GM23338 (cell line): ENCODE measurements around the gene MYO16. TPM values are rescaled to one million over a fixed set of nuclear protein-coding genes. Genes with fewer than 3 reads are reported as not detected.

Experiments used
- ATAC-seq: fragments of 200-7000 bp; cut with Tn5 transposase; 3 replicates; pipeline ENCODE4 v1.9.1; 2020
- DNase-seq: peaks from one replicate; pipeline ENCODE4 v3.0.0-alpha.2; 2015; ENCODE audit warnings: low spot score
- H2AFZ ChIP-seq: fragments of 200-600 bp; sonication (generic); 2 replicates; pipeline ENCODE4 v1.8.0; 2016; ENCODE audit warnings: antibody characterized with exemption, mild to moderate bottlenecking, moderate library complexity
- H3F3A ChIP-seq: fragments of 200-600 bp; sonication (generic); replicated peaks from 2 replicates; pipeline ENCODE4 v1.8.0; 2017; ENCODE audit warnings: antibody characterized with exemption, mixed run types, low read depth
- H3K27ac ChIP-seq: fragments of 200-600 bp; sonication (generic); 2 replicates; pipeline ENCODE4 v1.6.1; 2016; ENCODE audit warnings: low read depth
- H3K27me3 ChIP-seq: fragments of 200-600 bp; sonication (generic); 2 replicates; pipeline ENCODE4 v1.8.0; 2016; ENCODE audit warnings: mild to moderate bottlenecking, mixed run types, moderate library complexity; ENCODE audit not compliant: insufficient read depth
- H3K36me3 ChIP-seq: fragments of 200-600 bp; sonication (generic); 2 replicates; pipeline ENCODE4 v1.8.0; 2016; ENCODE audit warnings: mild to moderate bottlenecking; ENCODE audit not compliant: insufficient read depth
- H3K4me1 ChIP-seq: fragments of 200-600 bp; sonication (generic); 2 replicates; pipeline ENCODE4 v1.8.0; 2016; ENCODE audit warnings: mild to moderate bottlenecking, moderate library complexity; ENCODE audit not compliant: insufficient read depth
- H3K4me2 ChIP-seq: fragments of 200-600 bp; sonication (generic); 2 replicates; pipeline ENCODE4 v1.7.1; 2017; ENCODE audit warnings: mixed run types
- H3K4me3 ChIP-seq: fragments of 200-600 bp; sonication (generic); 2 replicates; pipeline ENCODE4 v1.6.1; 2016; ENCODE audit warnings: mixed run types
- H3K79me2 ChIP-seq: fragments of 200-600 bp; sonication (generic); replicated peaks from 2 replicates; pipeline ENCODE4 v1.8.0; 2017; ENCODE audit warnings: mild to moderate bottlenecking; ENCODE audit not compliant: insufficient read depth
- H3K9me2 ChIP-seq: fragments of 200-600 bp; sonication (generic); 2 replicates; pipeline ENCODE4 v1.8.0; 2017; ENCODE audit not compliant: insufficient read depth
- H4K20me1 ChIP-seq: fragments of 200-600 bp; sonication (generic); replicated peaks from 2 replicates; pipeline ENCODE4 v1.8.0; 2017; ENCODE audit warnings: mild to moderate bottlenecking; ENCODE audit not compliant: insufficient read depth
- H3K27ac Mint-ChIP-seq: 2 replicates; pipeline ENCODE4 v1.8.0; 2020; ENCODE audit warnings: inconsistent platforms, mild to moderate bottlenecking, moderate library complexity, mixed read lengths
- H3K27me3 Mint-ChIP-seq: 3 replicates; pipeline ENCODE4 v1.8.0; 2022; ENCODE audit warnings: low read depth, mild to moderate bottlenecking, moderate library complexity, mixed read lengths, inconsistent platforms; ENCODE audit not compliant: insufficient read depth, poor library complexity
- H3K36me3 Mint-ChIP-seq: 3 replicates; pipeline ENCODE4 v1.8.0; 2021; ENCODE audit warnings: low read depth, mild to moderate bottlenecking, inconsistent platforms, moderate library complexity, mixed read lengths
- H3K4me1 Mint-ChIP-seq: 3 replicates; pipeline ENCODE4 v1.8.0; 2020; ENCODE audit warnings: mild to moderate bottlenecking, inconsistent platforms, mixed read lengths
- H3K4me3 Mint-ChIP-seq: 3 replicates; pipeline ENCODE4 v1.8.0; 2021; ENCODE audit warnings: moderate library complexity, mild to moderate bottlenecking, inconsistent platforms, mixed read lengths
- H3K9me3 Mint-ChIP-seq: 3 replicates; pipeline ENCODE4 v1.8.0; 2020; ENCODE audit warnings: moderate library complexity, mild to moderate bottlenecking, inconsistent platforms, mixed read lengths
- EZH2 ChIP-seq: fragments of 200-600 bp; sonication (generic); IDR thresholded peaks from one replicate; pipeline ENCODE4 v1.8.0; 2017; ENCODE audit warnings: antibody characterized with exemption, mild to moderate bottlenecking, low read depth; ENCODE audit not compliant: unreplicated experiment
- JUNB ChIP-seq: IDR thresholded peaks from one replicate; pipeline ENCODE4 v1.6.1; 2016; ENCODE audit warnings: antibody characterized with exemption; ENCODE audit not compliant: unreplicated experiment
- NANOG ChIP-seq: IDR thresholded peaks from 2 replicates; pipeline ENCODE4 v1.6.1; 2016; ENCODE audit warnings: antibody characterized with exemption, borderline replicate concordance
- POLR2AphosphoS5 ChIP-seq: IDR thresholded peaks from 2 replicates; pipeline ENCODE4 v1.6.1; 2016; ENCODE audit warnings: antibody characterized with exemption, low read depth
- STAT1 ChIP-seq: IDR thresholded peaks from one replicate; pipeline ENCODE4 v1.6.1; 2016; ENCODE audit warnings: antibody characterized with exemption; ENCODE audit not compliant: unreplicated experiment
- ZNF114 ChIP-seq: fragments of 250-450 bp; sonication (Bioruptor Pico); IDR thresholded peaks from 2 replicates; pipeline ENCODE4 v1.5.0; 2020; ENCODE audit warnings: mild to moderate bottlenecking, moderate library complexity
- ZNF331 ChIP-seq: fragments of 250-450 bp; sonication (Bioruptor Pico); IDR thresholded peaks from 2 replicates; pipeline ENCODE4 v1.5.0; 2020; ENCODE audit warnings: low read depth, mild to moderate bottlenecking, moderate library complexity
- polyA plus RNA-seq: library from polyadenylated mRNA; unstranded; fragments of >200 nt; fragmentation: Nextera tagmentation; extraction: Ambion mirVana; gene quantifications from 2 replicates; pipeline ENCODE4 v1.2.1, GENCODE V29; 2016
- total RNA-seq: library from RNA; depleted of rRNA; stranded (reverse); fragments of >200 nt; shearing (Covaris generic); gene quantifications from 2 replicates; pipeline ENCODE4 v1.2.3, GENCODE V29; 2014
- TF ChIP-seq, protein P1 (sequence below), 2 experiments: fragments of 200-600 bp in 1 of 2; sonication (generic) in 1 of 2; conservative IDR thresholded peaks; 2 replicates each; pipeline versions ENCODE4 v1.5.1 to v1.6.1; 2016 to 2017; ENCODE audit warnings: antibody characterized with exemption in 2 of 2, low read depth in 2 of 2, mild to moderate bottlenecking in 2 of 2, moderate library complexity in 1 of 2
- TF ChIP-seq, protein P2 (sequence below): IDR thresholded peaks from 2 replicates; pipeline ENCODE4 v1.6.1; 2016; ENCODE audit warnings: antibody characterized with exemption
- TF ChIP-seq, protein P3 (sequence below): IDR thresholded peaks from one replicate; pipeline ENCODE4 v1.6.1; 2018; ENCODE audit warnings: antibody characterized with exemption; ENCODE audit not compliant: unreplicated experiment

The MYO16 gene
- total and polyA plus RNA-seq, 2 experiments from 2014 or later, result 0.10 to 0.13 TPM

DNA sequence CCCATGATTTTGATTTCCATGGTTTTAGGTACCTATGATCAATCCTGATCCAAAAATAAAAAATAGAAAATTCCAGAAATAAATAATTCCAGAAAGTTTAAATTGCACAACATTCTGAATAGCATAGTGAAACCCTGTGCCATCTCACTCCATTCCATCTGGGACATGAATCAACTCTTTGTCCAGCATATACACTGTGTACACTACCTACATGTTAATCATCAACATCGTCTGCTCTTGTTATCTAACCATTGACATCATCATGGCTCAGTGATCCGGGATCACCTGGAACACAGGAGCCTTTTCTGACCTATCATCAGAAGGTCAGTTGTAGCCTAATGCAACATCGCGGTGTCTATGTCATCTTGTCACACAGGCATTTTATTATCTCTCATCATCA, 75.6 kb downstream of the MYO16 start:
- no peak overlapping the region for H3K27ac ChIP-seq
- H3K4me3 ChIP-seq, result no peak overlapping the region
- no peak overlapping the region for H2AFZ ChIP-seq
- TF ChIP-seq ZNF114 (CRISPR knock-in tag), result no peak
- TF ChIP-seq, protein P1, sequence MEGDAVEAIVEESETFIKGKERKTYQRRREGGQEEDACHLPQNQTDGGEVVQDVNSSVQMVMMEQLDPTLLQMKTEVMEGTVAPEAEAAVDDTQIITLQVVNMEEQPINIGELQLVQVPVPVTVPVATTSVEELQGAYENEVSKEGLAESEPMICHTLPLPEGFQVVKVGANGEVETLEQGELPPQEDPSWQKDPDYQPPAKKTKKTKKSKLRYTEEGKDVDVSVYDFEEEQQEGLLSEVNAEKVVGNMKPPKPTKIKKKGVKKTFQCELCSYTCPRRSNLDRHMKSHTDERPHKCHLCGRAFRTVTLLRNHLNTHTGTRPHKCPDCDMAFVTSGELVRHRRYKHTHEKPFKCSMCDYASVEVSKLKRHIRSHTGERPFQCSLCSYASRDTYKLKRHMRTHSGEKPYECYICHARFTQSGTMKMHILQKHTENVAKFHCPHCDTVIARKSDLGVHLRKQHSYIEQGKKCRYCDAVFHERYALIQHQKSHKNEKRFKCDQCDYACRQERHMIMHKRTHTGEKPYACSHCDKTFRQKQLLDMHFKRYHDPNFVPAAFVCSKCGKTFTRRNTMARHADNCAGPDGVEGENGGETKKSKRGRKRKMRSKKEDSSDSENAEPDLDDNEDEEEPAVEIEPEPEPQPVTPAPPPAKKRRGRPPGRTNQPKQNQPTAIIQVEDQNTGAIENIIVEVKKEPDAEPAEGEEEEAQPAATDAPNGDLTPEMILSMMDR (conservative IDR thresholded peaks at IDR 0.05; ENCODE audit: low read depth in 2 of 2), result no peak
- TF ChIP-seq, protein P2, sequence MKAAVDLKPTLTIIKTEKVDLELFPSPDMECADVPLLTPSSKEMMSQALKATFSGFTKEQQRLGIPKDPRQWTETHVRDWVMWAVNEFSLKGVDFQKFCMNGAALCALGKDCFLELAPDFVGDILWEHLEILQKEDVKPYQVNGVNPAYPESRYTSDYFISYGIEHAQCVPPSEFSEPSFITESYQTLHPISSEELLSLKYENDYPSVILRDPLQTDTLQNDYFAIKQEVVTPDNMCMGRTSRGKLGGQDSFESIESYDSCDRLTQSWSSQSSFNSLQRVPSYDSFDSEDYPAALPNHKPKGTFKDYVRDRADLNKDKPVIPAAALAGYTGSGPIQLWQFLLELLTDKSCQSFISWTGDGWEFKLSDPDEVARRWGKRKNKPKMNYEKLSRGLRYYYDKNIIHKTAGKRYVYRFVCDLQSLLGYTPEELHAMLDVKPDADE, result no peak
- TF ChIP-seq POLR2AphosphoS5, result no peak
- no peak for TF ChIP-seq EZH2
- TF ChIP-seq STAT1, result no peak
- no peak for TF ChIP-seq ZNF331 (CRISPR knock-in tag)
- TF ChIP-seq, protein P3, sequence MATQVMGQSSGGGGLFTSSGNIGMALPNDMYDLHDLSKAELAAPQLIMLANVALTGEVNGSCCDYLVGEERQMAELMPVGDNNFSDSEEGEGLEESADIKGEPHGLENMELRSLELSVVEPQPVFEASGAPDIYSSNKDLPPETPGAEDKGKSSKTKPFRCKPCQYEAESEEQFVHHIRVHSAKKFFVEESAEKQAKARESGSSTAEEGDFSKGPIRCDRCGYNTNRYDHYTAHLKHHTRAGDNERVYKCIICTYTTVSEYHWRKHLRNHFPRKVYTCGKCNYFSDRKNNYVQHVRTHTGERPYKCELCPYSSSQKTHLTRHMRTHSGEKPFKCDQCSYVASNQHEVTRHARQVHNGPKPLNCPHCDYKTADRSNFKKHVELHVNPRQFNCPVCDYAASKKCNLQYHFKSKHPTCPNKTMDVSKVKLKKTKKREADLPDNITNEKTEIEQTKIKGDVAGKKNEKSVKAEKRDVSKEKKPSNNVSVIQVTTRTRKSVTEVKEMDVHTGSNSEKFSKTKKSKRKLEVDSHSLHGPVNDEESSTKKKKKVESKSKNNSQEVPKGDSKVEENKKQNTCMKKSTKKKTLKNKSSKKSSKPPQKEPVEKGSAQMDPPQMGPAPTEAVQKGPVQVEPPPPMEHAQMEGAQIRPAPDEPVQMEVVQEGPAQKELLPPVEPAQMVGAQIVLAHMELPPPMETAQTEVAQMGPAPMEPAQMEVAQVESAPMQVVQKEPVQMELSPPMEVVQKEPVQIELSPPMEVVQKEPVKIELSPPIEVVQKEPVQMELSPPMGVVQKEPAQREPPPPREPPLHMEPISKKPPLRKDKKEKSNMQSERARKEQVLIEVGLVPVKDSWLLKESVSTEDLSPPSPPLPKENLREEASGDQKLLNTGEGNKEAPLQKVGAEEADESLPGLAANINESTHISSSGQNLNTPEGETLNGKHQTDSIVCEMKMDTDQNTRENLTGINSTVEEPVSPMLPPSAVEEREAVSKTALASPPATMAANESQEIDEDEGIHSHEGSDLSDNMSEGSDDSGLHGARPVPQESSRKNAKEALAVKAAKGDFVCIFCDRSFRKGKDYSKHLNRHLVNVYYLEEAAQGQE, result no peak
- TF ChIP-seq JUNB, result no peak
- H3K27ac Mint-ChIP-seq, result no peak overlapping the region
- no peaks in the 10 kb centered on the region for H3K79me2 ChIP-seq
- no peaks in the 10 kb centered on the region for H3K4me1 Mint-ChIP-seq
- no peaks in the 10 kb centered on the region for H3K27me3 ChIP-seq
- no peaks in the 10 kb centered on the region for H3K9me2 ChIP-seq
- H3K4me3 Mint-ChIP-seq, result no peak overlapping the region
- no peaks in the 10 kb centered on the region for H3K4me1 ChIP-seq
- peaks cover 4% of the 10 kb centered on the region; the same call in 2 of the 3 replicates for H3K36me3 Mint-ChIP-seq
- no peaks in the 10 kb centered on the region for H3K27me3 Mint-ChIP-seq
- no peaks in the 10 kb centered on the region for H3K36me3 ChIP-seq
- DNase-seq (no peak), ATAC-seq (no peak)
- H3K9me3 Mint-ChIP-seq, result peaks cover 9% of the 10 kb centered on the region; the same call in 2 of the 3 replicates
- H3F3A ChIP-seq, result no peaks in the 10 kb centered on the region
- no peak overlapping the region for H3K4me2 ChIP-seq
- no peaks in the 10 kb centered on the region for H4K20me1 ChIP-seq

DNA sequence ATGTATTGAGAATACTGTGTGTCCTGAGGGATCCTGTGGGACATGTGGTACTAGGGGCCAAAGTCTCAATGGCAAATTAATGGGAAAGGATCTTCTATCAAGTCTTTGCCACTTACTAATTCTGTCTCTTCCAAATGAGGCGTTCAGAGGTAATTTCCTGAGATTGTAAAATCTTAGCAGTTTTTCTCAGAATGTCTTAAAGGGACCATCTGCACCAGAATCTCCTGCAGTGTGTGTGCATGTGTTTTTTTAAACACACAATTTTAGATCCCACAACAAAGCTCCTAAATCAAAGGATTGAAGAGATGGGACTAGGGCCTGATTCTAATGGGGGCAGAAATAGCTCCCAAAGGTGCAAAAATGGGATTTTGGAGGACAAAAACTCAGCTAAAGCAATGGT, 78.2 kb downstream of the MYO16 start:
- no peaks in the 10 kb centered on the region for H3K79me2 ChIP-seq
- H3F3A ChIP-seq, result no peaks in the 10 kb centered on the region
- no peak overlapping the region for H3K4me3 ChIP-seq
- Mint-ChIP-seq H3K27ac (no peak overlapping the region), H3K4me3 (no peak overlapping the region), H3K4me1 (no peaks in the 10 kb centered on the region), H3K36me3 (no peaks in the 10 kb centered on the region), H3K27me3 (no peaks in the 10 kb centered on the region), H3K9me3 (no peaks in the 10 kb centered on the region)
- H3K27me3 ChIP-seq, result no peaks in the 10 kb centered on the region
- H3K4me2 ChIP-seq, result no peak overlapping the region
- ATAC-seq (no peak), DNase-seq (no peak)
- H3K27ac ChIP-seq, result no peak overlapping the region
- H3K9me2 ChIP-seq, result no peaks in the 10 kb centered on the region
- H3K4me1 ChIP-seq, result no peaks in the 10 kb centered on the region
- no peaks in the 10 kb centered on the region for H4K20me1 ChIP-seq
- H3K36me3 ChIP-seq, result no peaks in the 10 kb centered on the region
- H2AFZ ChIP-seq, result no peak overlapping the region
- TF ChIP-seq NANOG, result no peak
- TF ChIP-seq JUNB, result no peak
- TF ChIP-seq EZH2, result no peak
- TF ChIP-seq, protein P3, result no peak
- TF ChIP-seq ZNF331 (CRISPR knock-in tag), result no peak
- no peak for TF ChIP-seq POLR2AphosphoS5
